Germinal center (tissue), 1 donor: ENCODE data around the gene GRK6.

ENCODE experiments used
- DNase-seq: peaks from one replicate; pipeline ENCODE4 v3.0.0; 2012; ENCODE audit warnings: mixed read lengths, low spot score

Gene GRK6

DNA sequence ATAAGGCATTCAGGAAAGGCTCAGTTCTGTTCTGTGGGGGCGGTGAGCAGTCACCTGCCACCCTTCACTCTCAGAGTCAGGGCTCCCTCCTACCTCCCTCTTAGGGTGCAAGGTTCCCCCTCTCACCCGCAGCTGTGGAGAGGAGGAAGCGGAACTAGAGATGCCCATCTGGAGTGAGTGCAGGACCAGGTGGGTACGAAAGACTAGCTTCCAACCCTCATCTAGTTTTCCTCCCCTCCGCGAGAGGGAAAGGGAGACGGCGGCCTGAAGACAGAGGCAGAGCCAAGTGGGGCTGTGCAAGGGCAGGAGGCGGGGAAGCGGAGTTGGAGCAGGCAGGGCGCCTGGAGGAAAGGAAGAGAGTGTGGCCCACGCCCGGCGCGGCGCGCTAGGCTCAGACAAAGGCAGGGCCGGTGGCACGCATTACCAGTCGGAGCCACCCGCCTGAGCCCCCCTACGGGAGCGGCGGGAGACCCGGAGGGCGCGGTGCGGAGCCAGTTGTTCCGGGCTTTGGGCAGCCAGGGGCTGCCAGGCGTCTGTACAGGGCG, 27.4 kb downstream of the GRK6 start:
- DNase-seq: peak; percentile 47

DNA sequence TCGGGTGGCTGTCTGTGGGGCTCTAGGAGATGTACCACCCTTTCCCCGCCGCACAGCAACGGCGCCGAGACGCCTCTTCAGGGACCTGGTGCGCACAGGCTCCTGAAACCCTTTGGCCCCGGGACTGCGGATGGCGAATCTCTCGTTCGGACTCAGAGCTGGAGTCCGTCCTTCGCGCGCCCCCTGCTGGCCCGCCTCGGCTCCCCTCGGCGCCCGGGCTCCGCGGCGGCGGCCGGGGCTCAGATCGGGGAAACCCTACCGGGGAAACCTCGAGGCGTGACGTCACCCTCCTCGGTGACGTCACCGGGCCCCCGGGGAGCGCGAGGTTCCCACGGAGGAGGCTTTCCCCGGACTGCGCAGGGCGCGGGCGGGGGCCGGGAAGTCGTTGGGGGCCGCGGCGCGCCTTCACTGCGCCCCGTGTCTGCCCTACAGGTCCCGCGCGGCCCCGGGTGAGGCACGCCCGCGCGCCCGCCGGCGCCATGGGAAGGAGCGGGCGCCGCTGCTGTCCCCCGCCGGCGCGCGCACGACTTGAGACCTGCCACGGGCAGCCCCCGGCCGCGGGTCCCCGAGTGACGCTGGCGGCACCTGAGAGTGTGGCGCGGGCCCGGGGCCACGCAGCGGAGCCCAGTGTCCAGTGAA, 28.0 kb downstream of the GRK6 start:
- peak; percentile 96 for DNase-seq

DNA sequence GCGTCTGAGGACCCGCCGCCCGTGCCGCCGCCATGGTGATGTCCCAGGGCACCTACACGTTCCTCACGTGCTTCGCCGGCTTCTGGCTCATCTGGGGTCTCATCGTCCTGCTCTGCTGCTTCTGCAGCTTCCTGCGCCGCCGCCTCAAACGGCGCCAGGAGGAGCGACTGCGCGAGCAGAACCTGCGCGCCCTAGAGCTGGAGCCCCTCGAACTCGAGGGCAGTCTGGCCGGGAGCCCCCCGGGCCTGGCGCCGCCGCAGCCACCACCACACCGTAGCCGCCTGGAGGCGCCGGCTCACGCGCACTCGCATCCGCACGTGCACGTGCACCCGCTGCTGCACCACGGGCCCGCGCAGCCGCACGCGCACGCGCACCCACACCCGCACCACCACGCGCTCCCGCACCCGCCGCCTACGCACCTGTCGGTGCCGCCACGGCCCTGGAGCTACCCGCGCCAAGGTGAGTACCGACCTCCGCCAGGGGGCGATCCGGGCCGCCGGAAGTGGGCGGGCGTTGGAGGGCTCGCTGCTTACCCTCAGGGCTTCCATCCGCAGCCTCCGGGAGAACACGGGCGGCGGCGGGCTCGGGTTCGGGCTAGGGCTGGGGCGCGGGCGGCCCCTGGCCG, 28.7 kb downstream of the GRK6 start:
- peak; percentile 91 for DNase-seq

DNA sequence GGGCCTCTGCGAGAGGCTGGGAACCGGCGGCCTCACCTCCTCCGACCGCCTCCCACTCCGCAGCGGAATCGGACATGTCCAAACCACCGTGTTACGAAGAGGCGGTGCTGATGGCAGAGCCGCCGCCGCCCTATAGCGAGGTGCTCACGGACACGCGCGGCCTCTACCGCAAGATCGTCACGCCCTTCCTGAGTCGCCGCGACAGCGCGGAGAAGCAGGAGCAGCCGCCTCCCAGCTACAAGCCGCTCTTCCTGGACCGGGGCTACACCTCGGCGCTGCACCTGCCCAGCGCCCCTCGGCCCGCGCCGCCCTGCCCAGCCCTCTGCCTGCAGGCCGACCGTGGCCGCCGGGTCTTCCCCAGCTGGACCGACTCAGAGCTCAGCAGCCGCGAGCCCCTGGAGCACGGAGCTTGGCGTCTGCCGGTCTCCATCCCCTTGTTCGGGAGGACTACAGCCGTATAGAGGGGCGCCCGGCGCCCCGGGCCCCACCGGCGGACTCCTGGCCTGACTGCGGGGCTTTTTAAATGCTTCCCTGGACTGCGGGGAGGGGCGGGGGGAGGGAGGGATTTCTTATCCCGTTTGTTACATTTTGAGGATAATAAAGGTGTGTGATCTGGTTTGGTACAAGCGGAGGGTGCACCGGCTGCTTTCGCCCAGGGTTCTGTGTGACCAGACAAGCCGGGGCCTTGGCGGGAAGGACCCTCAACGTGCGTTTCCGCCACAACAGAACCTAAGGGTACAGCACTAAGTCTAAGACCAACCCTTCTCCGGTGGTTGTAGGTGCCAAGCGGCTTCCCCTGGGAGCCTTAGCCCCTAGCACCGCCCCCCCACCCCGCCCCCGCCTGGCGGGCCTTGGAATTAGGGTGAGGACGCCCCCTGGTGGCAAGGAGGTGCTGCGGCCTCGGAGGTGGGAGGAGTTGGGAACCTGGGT, 29.4 kb downstream of the GRK6 start:
- peak; percentile 97 for DNase-seq

DNA sequence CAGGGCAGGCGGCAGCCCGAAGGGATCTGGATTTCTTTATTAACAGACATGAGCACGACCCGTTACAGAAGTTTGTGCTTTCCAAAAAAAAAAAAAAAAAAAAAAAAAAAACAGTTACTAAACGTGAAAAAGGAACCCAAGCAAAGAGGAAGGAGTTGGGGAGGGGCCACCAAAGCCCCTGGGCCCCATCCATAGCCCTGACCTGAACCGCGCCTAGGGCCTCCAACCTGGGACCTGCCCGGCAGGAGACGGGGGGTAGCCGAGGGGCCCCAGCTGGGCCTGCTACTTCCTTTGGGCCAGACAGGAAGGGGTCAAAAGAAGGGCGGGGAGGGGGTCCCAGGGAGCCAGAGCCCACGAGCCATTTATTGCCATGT, 30.1 kb downstream of the GRK6 start:
- DNase-seq: no peak

DNA sequence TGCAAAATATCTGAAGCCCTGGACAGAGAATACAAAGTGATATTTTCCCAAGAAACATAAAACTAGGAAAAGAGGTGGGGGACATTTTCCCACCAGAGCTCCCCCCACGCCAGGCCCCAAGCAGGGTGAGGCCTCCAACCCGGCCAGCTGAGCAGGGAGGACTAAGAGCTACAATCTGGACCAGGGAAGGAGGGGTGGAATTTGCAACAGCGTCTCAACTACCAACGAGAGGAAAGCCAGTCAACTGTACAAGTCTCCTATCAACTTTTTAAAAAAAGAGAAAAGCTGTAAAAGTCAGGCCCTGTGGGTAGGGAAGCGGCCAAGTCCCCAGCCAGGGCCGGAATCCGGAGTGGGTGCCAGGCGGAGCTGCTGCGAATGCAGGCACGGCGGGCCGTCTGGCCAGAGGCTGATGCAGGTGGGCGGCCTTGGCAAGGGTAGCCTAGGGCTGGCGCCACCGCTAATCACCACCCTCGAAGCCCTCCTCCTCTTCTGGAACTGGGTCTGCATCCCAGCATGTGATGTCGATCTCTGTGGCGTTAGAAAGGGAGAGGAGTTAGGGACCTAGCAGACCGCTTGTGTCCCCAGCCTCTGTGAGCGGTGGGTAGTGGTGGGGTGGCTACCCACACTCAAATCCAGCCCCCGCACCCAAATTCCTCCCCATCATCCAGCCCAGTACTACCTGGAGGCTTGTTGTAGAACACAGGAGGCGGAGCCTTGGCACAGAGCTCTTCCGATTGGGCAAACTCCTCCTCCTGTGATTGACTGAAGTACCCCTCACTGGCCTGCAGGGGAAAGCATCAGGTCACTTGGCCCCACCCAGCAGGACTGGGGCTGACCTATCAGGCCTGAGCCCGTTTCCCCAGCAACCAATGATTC, 30.7 kb downstream of the GRK6 start:
- DNase-seq: peak; percentile 91

DNA sequence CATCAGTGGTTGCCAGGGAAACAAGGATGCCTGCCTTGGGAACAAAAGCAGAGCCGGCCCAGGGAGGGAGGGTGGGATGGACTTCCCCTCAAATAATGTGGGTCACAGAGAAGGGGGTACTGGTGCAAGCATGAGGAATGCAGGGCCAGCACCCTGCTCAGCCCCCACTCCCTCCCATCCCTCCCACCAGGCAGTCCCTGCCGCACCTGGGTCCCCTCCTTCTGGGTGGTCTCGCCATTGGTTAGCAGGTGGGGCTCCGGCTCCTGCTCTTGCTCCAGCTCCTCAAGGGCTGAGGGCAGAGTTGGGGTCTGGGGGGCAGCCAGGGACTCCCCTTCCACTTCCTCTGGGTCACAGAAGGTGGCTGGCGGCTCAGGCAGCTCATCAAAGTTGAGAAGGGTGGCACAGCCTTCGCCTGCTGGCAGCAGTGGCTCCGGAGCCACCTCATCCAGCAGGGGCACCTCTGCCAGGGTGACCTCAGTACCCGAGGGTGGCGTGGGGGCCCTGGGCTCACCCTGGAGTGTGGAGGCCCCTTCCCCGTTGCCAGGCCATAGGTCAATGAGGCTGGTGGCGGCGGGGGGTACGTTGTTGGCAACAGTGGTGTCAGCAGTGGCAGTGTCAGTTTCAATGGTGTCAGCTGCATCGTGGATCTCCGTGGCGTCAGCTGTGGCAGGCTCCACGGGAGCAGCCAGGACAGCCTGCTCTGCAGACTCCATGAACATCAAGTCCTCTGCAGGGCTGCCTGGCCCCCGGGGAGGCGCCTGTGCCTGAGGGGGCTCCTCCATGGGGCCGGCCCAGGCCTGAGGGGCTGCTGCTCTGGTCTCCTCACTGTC, 31.6 kb downstream of the GRK6 start:
- DNase-seq: no peak

DNA sequence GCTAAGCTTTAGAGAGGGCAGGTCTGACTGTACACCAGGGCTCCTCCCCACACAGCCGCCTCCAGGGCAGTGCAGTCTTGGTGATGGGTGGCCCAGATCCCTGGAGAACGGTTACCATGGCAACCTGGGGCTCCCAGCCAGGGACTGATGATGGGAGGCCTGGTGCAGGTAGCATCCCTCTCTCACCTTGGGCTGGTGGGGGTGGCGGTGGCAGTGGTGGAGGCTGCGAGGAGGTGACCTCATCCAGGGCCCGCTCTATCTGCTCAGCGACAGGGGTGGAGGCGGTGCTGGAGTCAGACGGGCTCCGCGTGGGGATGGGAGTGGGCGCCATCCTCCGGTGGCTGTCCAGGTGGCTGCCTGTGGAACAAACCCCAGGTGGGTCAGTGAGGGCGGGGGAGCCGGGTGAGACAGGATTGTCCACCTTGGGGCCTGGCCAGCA, 32.5 kb downstream of the GRK6 start:
- no peak for DNase-seq

DNA sequence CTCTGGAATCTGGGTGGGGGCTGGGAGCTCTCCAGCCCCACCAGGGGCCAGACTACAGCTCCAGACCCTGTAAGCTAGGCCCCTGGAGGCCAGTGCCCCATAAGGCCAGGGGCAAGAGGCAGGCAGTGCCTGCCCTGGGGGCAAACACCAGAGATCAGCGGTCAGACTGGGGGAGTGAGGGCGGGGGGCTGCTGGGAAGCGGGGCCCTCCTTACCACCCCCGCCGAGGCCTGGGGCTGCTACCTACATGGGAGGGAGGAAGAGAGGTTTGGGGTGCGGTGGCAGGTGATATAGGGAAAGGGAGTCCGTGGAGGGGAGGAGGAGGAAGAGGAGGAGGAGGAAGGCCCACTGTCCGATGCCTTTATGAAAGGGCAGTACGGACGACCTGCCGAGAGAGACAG, 32.9 kb downstream of the GRK6 start:
- no peak for DNase-seq

DNA sequence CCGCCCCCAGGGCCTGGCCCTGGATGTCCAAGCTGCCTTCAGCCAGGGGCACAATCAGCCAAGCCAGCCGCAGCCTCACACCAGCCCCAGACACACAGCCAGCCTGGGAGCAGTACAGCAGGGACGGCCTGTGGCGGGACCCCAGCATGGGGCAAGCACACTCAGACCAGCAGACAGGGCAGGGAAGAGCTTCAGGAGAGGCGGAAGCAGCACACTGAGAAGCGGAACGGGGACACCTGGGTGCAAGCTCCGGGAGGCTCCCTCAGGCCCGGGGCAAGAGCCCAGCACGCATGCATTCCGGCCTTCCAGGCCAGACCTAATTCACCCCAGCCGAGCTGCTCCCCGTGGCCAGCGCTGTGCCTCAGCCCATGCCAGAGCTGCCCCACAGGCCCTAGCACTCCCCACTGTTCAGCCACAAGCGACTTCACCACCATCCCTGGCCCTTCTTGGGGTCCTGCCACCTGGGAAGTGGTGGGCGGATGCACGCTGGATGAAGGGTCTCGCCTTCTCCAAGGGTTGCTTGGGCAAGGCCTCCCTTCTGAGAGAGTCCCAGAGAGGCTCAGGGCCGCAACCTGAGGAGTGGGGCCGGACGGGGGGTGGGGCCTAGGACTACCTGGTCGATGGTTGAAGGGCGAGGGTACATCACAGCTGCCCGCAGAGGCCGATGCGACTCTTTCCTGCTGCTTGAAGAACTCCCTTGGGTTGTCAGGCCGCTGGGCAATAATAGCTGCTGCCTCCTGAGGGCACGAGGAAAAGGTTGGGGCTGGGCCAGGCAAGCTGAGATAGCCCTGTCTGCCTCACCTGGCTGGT, 33.5 kb downstream of the GRK6 start:
- DNase-seq: no peak

DNA sequence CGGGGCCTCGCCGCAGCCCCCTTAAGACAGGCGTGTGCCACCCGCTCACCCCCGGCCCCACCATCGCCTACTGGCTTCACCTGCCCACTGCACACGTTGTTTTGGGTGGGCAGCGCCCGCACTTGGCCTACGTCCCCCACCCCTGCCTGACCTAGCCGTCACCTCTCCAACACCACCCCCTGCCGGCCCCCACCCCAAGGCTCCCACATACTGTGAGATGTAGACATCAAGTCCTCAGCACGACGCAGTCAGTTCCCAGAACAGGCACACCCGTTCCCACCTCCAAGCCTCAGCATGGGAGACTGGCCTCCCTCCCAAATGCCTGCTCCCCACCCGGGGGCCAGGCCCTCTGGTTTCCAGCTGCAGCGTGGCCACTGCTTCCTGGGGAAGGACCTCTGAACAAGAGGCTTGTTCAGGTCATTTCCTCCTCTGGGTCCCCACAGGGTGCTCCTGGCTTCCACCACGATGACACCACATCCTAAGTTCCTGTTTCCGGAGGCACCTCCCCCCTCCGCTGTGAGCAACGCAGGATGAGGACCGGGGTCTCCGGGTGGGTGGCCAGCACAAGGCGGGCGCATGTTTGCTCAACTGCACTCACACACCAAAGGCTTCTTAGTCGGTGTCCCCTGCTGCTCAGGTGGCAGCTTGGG, 35.7 kb downstream of the GRK6 start:
- no peak for DNase-seq

DNA sequence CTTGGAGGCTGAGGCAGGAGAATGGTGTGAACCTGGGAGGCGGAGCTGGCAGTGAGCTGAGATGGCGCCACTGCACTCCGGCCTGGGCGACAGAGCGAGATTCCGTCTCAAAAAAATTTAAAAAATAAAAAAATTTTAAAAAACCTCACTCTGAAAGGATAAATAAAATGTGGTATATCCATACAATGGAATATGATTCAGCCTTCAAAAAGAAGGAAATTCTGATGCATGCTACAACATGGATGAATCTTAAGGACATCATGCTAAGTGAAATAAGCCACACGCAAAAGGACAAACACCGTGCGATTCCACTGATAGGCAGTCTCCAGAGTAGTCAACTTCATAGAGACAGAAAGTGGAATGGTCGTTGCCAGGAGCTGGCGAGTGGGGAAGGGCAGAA, 38.6 kb downstream of the GRK6 start:
- DNase-seq: no peak

DNA sequence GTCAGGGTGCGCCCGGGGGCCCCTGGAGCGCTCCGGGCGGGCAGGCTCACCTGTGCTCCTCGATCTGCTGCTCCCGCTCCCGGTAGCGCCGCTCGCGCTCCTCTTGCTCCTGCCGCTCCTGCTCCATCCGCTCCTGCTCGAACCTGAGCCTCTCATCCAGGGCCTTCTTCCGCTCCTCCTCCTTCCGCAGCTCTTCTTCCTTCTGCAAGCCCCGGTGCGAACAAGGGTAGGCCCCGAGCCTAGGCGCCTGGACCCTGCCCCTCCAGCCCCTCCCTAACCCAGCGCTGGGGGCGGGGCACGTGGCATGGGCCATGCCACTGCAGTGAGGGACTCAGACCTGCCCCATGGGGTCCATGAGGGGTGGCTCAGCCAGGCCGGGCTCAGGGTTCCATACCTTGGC, 40.4 kb downstream of the GRK6 start:
- no peak for DNase-seq

DNA sequence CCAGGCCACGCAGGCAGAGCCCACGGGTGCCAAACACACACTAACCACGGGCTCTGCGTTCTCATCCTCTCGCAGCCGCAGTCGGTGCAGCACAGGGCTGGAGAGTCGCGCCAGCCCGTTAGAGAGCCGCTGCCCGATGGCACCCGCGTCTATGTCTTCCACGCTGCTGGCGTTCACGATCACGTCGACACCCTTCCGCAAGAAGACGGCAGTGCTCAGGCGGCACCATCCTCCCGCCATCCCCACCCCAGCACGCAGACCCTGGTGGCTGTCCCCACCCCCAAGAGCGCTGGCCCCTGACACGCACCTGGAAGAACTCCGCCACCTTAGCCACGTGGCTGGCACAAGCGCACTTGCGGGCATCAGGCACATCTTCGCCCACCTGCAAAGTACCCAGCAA, 41.0 kb downstream of the GRK6 start:
- DNase-seq: no peak

DNA sequence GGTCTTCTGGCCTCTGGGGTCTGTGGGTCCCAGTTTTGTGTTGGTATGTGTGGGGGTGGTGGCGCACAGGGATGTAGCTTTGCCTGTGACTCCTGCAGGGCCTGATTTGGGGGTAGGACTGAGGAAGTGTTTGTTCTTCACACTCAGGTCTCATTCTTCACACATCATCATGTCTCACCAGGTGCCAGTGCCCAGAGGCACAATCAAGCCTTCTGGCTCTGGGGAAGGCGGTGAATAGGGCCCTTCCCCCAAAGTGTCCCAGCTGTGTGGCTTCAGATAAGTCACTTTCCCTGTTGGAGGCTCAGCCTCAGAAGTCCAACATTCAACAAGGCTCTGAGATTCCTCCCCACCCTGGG, 41.8 kb downstream of the GRK6 start:
- DNase-seq: no peak

DNA sequence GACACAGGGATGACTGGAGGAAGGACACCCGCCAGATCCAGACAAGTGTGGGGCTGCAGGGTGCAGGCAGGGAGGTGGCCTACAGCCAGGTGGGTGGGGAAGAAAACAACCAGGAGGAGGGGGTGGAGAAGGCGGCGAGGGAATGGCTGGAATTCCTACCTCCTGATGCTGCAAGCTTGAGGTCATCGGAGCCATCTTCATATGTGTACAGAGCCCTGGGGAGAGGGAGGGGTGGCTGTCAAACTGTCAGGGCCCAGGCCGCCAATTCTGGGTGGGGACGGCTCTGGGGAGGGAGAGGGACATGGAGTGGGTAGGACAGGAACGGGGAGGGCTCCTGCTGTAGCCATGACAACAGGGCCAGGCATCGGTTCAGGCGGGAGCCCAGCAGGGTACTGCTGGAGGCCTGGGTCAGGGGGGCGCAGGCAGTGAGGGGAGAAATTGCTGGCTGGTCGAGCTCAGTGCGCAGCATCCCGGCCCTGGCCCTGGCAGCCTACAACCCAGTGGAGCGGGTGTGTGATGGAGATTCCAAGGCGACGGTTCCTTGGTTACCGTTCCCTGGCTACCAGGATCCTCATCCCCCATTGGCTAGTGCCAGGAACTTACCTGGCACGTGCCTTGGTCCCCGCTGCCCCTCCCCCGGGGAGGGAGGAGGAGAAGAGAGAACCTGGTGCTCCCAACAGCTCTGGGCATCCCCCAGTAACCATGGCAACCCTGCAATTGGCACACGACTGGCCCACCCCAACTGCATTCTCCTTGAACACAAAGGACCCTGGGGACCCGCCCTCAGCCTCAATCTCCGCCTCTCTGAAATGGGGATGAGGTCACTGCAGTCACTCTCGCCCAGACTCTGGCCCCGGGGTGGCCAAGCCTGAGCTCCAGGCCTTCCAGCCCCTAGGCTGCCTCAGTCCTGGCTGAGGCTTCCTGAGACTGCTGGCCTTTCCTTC, 42.5 kb downstream of the GRK6 start:
- no peak for DNase-seq

DNA sequence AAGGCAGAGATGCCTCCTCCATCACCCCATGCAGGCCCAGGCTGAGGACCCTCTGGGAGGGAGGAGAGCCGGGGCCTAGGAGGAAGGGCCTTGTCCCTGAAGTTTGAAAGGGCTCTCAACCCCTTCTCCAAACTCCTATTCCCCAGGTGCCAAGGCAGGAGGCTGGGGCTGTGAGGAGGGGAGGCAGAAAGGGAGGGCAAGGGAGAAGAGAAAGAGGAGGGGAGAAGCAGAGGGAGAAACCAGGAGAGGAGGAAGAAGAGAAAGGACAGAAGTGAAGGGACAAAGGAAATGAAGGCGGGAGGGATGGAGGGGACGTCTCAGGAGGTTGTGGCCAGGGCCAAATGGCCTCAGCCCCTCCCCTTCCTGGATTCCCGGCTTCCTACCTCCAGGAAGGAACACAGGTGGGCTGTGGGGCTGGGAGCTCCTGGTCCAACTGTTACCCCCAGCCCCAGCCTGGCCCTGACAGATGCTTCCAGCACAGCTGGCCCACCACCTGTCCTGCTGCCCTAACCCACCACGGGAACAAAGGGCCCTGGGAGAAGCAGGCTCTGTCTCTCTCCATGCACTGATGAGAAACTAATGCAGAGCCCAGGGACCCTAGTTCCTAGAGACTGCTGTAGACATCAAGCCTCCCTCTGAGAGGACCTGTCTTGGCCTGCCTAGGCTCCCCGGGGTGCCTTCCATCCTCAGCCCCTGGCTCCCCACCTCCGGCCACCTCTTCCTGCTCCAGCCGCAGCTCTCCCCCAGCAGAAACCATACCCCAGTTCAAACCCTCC, 43.5 kb downstream of the GRK6 start:
- no peak for DNase-seq
